HS-5 (cell line): Measurements from ENCODE around the gene GLG1.
"Not testable (repeated sequence)": the region's sequence is repeated elsewhere in the genome, so short reads cannot be mapped to it uniquely, and the experiment has no call there.

ENCODE experiments used
- DNase-seq: peaks from one replicate; pipeline ENCODE4 v3.0.0-alpha.2; 2012; ENCODE audit warnings: low read depth

GLG1 gene

GRCh38 chr16:74443624-74444346 lies 163.1 kb downstream of the GLG1 start:
- DNase-seq = not testable (repeated sequence)

- no peak for DNase-seq
These were observed 167.2 kb downstream of the GLG1 start for GRCh38 chr16:74439685-74440084.

- no peak for DNase-seq
These were observed 168.4 kb downstream of the GLG1 start for GRCh38 chr16:74438492-74438979.

GRCh38 chr16:74431516-74431915 lies 175.4 kb downstream of the GLG1 start:
- no peak for DNase-seq

GRCh38 chr16:74430036-74430712 lies 176.7 kb downstream of the GLG1 start:
- not testable (repeated sequence) for DNase-seq

GRCh38 chr16:74428493-74428892 lies 178.4 kb downstream of the GLG1 start:
- not testable (repeated sequence) for DNase-seq

GRCh38 chr16:74425751-74426150 lies 181.2 kb downstream of the GLG1 start:
- DNase-seq = not testable (repeated sequence)

- DNase-seq = not testable (repeated sequence)
These were observed 183.2 kb downstream of the GLG1 start for GRCh38 chr16:74423721-74424120.

- DNase-seq = not testable (repeated sequence)
These were observed 184.8 kb downstream of the GLG1 start for GRCh38 chr16:74422086-74422485.

GRCh38 chr16:74421482-74421785 lies 185.5 kb downstream of the GLG1 start:
- not testable (repeated sequence) for DNase-seq

- not testable (repeated sequence) for DNase-seq
These were observed 186.1 kb downstream of the GLG1 start, which contains the start of gene CLEC18B for GRCh38 chr16:74420612-74421481. CLEC18B (minus strand) TSS chr16:74421478; CDS start chr16:74421270, 208 bp downstream.

GRCh38 chr16:74419811-74420210 lies 187.1 kb downstream of the GLG1 start:
- not testable (repeated sequence) for DNase-seq

GRCh38 chr16:74417897-74418296 lies 189.0 kb downstream of the GLG1 start:
- DNase-seq = not testable (repeated sequence)

- DNase-seq = not testable (repeated sequence)
These were observed 193.0 kb downstream of the GLG1 start for GRCh38 chr16:74413920-74414319.

- DNase-seq = not testable (repeated sequence)
These were observed 193.4 kb downstream of the GLG1 start for GRCh38 chr16:74413485-74413884.

GRCh38 chr16:74412775-74413390 lies 194.0 kb downstream of the GLG1 start:
- not testable (repeated sequence) for DNase-seq

GRCh38 chr16:74412138-74412774 lies 194.7 kb downstream of the GLG1 start:
- not testable (repeated sequence) for DNase-seq

- DNase-seq = not testable (repeated sequence)
These were observed 195.9 kb downstream of the GLG1 start for GRCh38 chr16:74410981-74411380.

- DNase-seq = not testable (repeated sequence)
These were observed 196.6 kb downstream of the GLG1 start for GRCh38 chr16:74410057-74410957.
